ENCODE measurements around the gene BCAT1.

GRCh38 chr12:24846689-24847088 lies 102.2 kb downstream of the BCAT1 start:
- TF ChIP-seq POLR2AphosphoS5 (IDR thresholded peaks at IDR 0.05; ENCODE audit: low read depth, low read length) (no peak), POLR2A (IDR thresholded peaks at IDR 0.05; ENCODE audit: low read depth, low read length) (no peak)
